ENCODE results near the gene ZBTB1.

ZBTB1 gene, protein sequence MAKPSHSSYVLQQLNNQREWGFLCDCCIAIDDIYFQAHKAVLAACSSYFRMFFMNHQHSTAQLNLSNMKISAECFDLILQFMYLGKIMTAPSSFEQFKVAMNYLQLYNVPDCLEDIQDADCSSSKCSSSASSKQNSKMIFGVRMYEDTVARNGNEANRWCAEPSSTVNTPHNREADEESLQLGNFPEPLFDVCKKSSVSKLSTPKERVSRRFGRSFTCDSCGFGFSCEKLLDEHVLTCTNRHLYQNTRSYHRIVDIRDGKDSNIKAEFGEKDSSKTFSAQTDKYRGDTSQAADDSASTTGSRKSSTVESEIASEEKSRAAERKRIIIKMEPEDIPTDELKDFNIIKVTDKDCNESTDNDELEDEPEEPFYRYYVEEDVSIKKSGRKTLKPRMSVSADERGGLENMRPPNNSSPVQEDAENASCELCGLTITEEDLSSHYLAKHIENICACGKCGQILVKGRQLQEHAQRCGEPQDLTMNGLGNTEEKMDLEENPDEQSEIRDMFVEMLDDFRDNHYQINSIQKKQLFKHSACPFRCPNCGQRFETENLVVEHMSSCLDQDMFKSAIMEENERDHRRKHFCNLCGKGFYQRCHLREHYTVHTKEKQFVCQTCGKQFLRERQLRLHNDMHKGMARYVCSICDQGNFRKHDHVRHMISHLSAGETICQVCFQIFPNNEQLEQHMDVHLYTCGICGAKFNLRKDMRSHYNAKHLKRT

DNA sequence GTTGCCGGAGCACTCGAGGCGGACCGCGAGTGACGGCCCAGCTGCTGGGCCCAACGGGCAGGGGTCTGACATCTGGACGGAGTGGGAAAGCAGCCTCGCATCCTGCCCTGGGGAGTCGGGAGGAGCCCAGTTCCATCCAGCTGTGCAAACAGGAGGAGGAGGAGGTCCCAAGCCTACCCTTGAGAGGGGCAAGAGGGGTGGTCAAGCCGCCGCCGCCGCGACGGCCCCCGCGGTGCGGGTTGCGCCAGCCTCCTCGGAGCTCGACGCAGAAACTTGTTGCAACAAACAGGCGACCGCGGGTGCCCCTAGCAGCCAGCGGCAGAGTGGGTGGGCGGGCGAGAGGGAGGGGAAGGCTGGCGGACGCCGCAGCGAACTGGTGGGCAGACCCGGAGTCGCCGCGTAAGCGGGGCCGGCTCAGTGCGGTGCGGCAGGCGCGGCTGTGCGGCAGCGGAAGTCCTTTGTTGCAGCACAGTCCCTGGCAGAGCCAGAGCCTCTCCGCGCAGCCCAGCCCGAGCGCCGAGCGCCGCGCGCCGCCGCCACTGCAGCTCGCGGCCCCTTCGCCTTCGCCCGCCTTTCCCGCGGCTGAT is at the start of gene ZBTB1:
ZBTB1 (plus strand) TSS at position 461 of the 587 bp plus-strand sequence. CDS start 16,735 bp downstream, outside the sequence.
- DNase-seq: peak; percentile 88

DNA sequence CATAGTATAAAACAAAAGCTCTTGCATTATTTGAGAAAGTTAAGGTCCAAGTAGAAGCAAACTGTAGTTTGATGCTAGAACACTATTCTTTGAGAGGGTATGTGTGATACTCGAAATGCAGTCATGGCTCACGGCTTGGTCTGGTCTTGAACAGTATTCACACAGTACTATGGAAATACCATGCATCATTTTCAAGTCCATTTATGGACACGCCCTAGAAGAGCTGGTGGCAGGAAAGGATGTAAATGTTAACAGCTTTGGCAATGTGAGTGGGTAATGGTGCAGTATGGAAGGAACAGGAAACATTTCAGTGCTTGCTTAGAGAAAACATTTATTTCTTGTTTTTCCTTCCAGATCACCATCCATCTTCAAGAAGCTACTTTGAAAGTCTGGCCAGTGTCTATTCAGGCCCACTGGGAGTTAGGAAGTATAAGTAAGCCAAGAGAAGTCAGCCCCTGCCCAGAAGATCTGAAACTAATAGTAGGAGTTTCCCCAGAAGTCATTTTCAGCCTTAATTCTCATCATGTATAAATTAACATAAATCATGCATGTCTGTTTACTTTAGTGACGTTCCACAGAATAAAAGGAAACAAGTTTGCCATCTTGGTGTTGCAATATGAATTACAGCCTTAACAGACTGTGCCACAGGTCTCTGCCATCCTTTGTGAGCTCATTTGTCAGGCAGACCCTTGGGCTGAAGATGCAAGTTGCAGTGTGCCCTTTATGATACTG is 45.0 kb upstream of the ZBTB1 start:
- no peak for DNase-seq

- DNase-seq: no peak
These were observed 43.3 kb upstream of the ZBTB1 start for GRCh38 chr14:64461221-64461620.

DNA sequence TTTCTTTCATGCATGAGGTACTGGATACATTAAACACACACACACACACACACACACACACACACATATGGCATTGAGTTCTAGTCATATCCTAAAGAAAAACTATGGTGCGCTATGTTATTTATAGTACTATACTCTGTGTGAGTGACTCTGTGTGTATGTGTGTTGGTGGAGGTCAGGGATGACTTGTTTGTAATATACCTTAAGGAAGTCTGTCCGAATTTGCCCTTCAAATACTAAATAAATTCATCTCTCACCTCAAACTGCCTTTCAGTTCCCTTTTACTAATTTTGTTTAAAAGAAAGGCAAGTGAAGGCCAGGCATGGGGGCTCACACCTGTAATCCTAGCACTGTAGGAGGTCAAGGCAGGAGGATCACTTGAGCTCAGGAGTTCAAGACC is 41.4 kb upstream of the ZBTB1 start:
- no peak for DNase-seq

- DNase-seq: no peak
These were observed 40.7 kb upstream of the ZBTB1 start for GRCh38 chr14:64463873-64464272.

GRCh38 chr14:64464651-64465050 is 39.9 kb upstream of the ZBTB1 start:
- peak; percentile 26 for DNase-seq

GRCh38 chr14:64465191-64465822 is 39.3 kb upstream of the ZBTB1 start, which contains the start of gene AKAP5:
Gene AKAP5, plus strand, starts transcription at chr14:64465499. Its CDS starts 2,896 bp downstream, at chr14:64468395.
- DNase-seq: peak; percentile 80

DNA sequence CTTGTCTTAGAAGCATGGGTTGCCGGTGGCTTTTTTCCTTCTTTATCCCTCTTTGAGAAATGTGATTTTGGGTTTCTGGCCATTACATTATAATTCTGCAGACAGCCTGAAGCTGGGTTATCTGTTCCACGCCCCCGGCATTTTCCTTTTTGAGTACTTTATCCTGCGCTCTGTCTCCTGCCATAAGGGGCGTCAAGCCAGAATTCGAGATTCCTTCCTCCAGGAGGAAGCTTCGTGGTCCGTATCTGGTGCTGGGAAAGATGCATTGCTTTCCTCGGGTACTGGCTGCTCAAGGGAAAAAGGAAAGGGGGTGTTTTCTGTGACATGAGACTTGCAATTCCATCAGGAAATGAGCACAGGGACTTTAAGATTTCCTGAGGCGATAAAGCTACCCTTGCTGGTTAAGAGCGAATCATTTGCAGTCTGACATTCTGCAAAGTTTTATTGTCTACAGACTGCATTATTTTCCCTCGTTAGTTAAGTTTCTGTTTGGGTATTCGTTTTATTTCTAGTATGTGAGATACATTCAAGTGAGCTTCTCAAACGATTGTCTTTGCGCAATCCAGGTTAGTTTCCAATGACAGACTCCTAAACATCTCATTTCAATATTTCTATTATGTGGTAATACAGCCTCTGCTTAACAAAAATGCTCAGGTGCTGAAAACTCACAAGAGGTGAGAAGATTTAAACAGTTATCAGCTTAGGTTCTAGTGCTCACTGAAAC is 38.6 kb upstream of the ZBTB1 start:
- peak; percentile 35 for DNase-seq

- DNase-seq: no peak
These were observed 37.5 kb upstream of the ZBTB1 start for GRCh38 chr14:64467101-64467500.

- DNase-seq: no peak
These were observed 37.0 kb upstream of the ZBTB1 start for GRCh38 chr14:64467566-64467965.

DNA sequence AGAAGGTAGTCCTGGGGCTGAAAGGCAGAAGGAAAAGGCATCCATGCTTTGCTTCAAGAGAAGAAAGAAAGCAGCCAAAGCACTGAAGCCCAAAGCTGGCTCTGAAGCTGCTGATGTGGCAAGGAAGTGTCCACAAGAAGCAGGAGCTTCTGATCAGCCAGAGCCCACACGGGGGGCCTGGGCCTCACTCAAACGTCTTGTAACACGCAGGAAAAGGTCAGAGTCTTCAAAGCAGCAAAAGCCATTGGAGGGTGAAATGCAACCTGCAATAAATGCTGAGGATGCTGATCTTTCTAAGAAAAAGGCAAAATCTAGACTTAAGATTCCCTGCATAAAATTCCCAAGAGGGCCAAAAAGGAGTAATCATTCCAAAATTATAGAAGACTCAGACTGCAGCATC is 36.1 kb upstream of the ZBTB1 start:
- no peak for DNase-seq

- no peak for DNase-seq
These were observed 30.5 kb upstream of the ZBTB1 start for GRCh38 chr14:64474041-64474440.

DNA sequence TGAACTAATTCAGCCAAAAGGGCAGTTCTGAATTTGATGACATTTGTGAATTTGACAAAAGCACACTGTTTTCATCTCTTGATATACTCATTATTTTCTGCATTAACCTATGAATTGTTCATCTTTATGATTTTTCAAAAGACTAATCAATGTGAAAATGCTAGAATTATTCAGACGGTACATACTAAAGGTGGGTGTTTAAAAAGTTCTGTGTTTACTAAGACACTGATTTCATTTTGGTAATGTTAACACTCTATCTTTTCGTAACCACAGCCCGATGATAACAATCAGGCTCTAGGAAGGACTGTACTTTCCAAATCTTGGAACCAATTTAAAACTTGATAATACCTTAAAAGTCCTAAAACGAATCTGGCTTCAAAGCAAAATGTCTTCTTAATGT is 29.9 kb upstream of the ZBTB1 start:
- no peak for DNase-seq

- DNase-seq: no peak
These were observed 28.8 kb upstream of the ZBTB1 start for GRCh38 chr14:64475585-64476273.

DNA sequence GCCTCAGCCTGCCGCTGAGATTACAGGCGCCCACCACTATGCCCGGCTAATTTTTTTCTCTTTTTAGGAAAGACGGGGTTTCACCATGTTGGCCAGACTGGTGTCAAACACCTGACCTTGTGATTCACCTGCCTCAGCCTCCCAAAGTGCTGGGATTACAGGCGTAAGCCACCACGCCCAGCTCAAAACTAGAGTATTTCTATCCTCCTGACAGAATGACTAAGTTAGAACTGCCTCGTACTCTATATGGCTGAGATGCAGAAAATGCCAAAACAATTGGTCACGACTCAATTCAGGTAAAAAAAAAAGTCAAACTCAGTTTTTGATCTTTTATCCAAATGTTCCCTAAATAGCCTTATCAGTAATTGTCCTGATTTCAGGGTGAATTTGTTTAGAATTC is 28.1 kb upstream of the ZBTB1 start:
- DNase-seq: no peak

GRCh38 chr14:64478634-64479250 is 25.8 kb upstream of the ZBTB1 start:
- DNase-seq: no peak

- DNase-seq: no peak
These were observed 15.9 kb upstream of the ZBTB1 start for GRCh38 chr14:64488590-64489099.

DNA sequence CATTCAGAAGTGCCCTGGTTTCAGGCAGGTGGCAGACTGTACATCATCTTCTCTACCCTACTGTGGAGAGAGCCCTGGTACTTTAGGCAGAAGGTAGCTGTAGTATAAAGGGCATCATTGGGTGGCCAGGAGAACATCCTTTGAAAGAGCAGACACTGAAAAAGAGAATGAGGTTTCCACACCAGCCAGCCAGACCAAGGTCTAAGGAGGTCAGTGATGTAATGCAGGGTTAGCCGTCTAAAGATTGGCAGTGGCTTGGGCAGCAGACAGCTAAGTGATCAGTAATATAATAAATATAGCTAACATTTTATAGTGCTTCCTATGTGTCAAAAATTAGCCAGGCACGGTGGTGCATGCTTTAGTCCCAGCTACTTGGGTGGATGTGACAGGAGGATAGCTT is 12.9 kb upstream of the ZBTB1 start:
- DNase-seq: no peak

GRCh38 chr14:64493455-64493854 is 11.1 kb upstream of the ZBTB1 start:
- no peak for DNase-seq

DNA sequence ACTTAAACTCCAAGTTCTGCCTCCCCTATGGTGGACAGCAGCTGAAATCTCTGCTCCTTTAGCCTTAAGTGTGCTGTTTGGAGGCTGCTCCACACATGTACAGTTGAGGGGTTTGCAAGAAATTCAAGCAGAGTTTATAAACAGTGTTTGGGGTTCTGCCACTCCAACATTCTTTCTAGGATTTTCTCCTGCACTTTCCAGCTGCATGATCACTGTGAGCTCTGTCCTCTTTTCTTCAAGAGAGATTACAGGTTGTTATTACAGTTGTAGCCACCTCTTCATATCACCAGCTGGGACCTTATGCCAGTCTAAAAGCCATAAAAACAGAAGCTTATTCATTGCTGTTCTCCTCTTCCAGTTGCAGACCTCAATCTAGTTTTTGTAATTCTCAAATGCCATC is 9.3 kb upstream of the ZBTB1 start:
- no peak for DNase-seq

GRCh38 chr14:64496764-64497163 is 7.8 kb upstream of the ZBTB1 start:
- no peak for DNase-seq

Measured in NCI-H2227 treated with DMSO at 0.1 percent for 48 hours (cell line).